Measurements from ENCODE around the gene ALPI. TPM values are rescaled to one million over a fixed set of nuclear protein-coding genes. Genes with fewer than 3 reads are reported as not detected.
A peak's percentile ranks its signal among the peaks of the same experiment; 100 is the strongest.

The ALPI gene
- total and polyA plus RNA-seq, 7 donors = 0.05 to 0.14 TPM; not detected in 5

GRCh38 chr2:232484628-232485347, 28.8 kb downstream of the ALPI start:
- no peak overlapping the region for H3K4me3 ChIP-seq
- H3K9me3 ChIP-seq = no peaks in the 10 kb centered on the region
- no peak for TF ChIP-seq CTCF (IDR thresholded peaks at IDR 0.05)
- DNase-seq (peak in 1 of 2 donors; percentile 40), ATAC-seq (no peak)
- 81 to 85% (median 82%) methylated on average over 10 to 12 of the region's 12 CpGs for whole genome bisulfite sequencing, 3 donors
- intact Hi-C loops (cut with DNase I) = no loop called here
- H3K27ac ChIP-seq = no peak overlapping the region
- H3K36me3 ChIP-seq (ENCODE audit: insufficient read depth in 1 of 2, low read depth in 1 of 2) = no peaks in the 10 kb centered on the region
- H3K27me3 ChIP-seq (ENCODE audit: insufficient read depth in 3 of 3, low read length in 2 of 3) = peaks cover 0 to 58% (median 21%) of the 10 kb centered on the region in 3 donors
- no peaks in the 10 kb centered on the region for H3K4me1 ChIP-seq

GRCh38 chr2:232485348-232485756, 29.4 kb downstream of the ALPI start:
- peaks cover 0 to 59% (median 22%) of the 10 kb centered on the region in 3 donors for H3K27me3 ChIP-seq (ENCODE audit: insufficient read depth in 3 of 3, low read length in 2 of 3)
- no peak for ATAC-seq

GRCh38 chr2:232485757-232486557, 30.0 kb downstream of the ALPI start:
- Histone ChIP-seq H3K4me3 (no peak overlapping the region), H3K4me1 (no peaks in the 10 kb centered on the region), H3K9me3 (no peaks in the 10 kb centered on the region), H3K36me3 (ENCODE audit: insufficient read depth in 1 of 2, low read depth in 1 of 2) (no peaks in the 10 kb centered on the region), H3K27ac (no peak overlapping the region), H3K27me3 (ENCODE audit: insufficient read depth in 3 of 3, low read length in 2 of 3) (peaks cover 0 to 59% (median 23%) of the 10 kb centered on the region in 3 donors)
- ATAC-seq (no peak), DNase-seq (peak in 1 of 2 donors; percentile 46)
- no peak for TF ChIP-seq CTCF (IDR thresholded peaks at IDR 0.05)
- intact Hi-C loops (cut with DNase I) = loop anchor here in 1 of 2 donors (2.0 kb wide), 1 partner anchor 37 kb away; no protein-coding TSS in a partner anchor
- 2 to 4% (median 3%) methylated on average over 92 to 111 of the region's 111 CpGs for WGBS, 3 donors

More at GRCh38 chr2:232485348-232485756, 29.4 kb downstream of the ALPI start:
- Histone ChIP-seq H3K4me3 (no peak overlapping the region), H3K4me1 (no peaks in the 10 kb centered on the region), H3K9me3 (no peaks in the 10 kb centered on the region), H3K27ac (no peak overlapping the region), H3K36me3 (ENCODE audit: insufficient read depth in 1 of 2, low read depth in 1 of 2) (no peaks in the 10 kb centered on the region)
- intact Hi-C loops (cut with DNase I) = no loop called here
- no peak for DNase-seq
- no peak for TF ChIP-seq CTCF (IDR thresholded peaks at IDR 0.05)
- WGBS, 3 donors = 11 to 13% (median 11%) methylated on average over 21 to 22 of the region's 22 CpGs

- intact Hi-C loops (cut with DNase I) = loop anchor here in 1 of 2 donors (2.0 kb wide), 1 partner anchor 36 kb away; no protein-coding TSS in a partner anchor
- no peak for TF ChIP-seq CTCF (IDR thresholded peaks at IDR 0.05)
- H3K27ac ChIP-seq = no peak overlapping the region
- H3K4me1 ChIP-seq = no peaks in the 10 kb centered on the region
- peaks cover 0 to 59% (median 23%) of the 10 kb centered on the region in 3 donors for H3K27me3 ChIP-seq (ENCODE audit: insufficient read depth in 3 of 3, low read length in 2 of 3)
- ATAC-seq (no peak), DNase-seq (peak in 1 of 2 donors; percentile 49)
- 2 to 4% (median 4%) methylated on average over 52 to 74 of the region's 74 CpGs for WGBS, 3 donors
- H3K4me3 ChIP-seq = peak overlapping the region; percentile 47
- H3K36me3 ChIP-seq (ENCODE audit: insufficient read depth in 1 of 2, low read depth in 1 of 2) = no peaks in the 10 kb centered on the region
- H3K9me3 ChIP-seq = no peaks in the 10 kb centered on the region
Observed at GRCh38 chr2:232486558-232487384, 30.8 kb downstream of the ALPI start.

Data from psoas muscle (tissue), 8 donors.